Ectodermal cell (in vitro differentiated cells): Measurements from ENCODE around the gene LRMDA.

Source experiments
- H3K27ac ChIP-seq: 2 replicates; pipeline ENCODE4 v1.7.0; 2013; ENCODE audit warnings: mild to moderate bottlenecking, low read depth, low read length; ENCODE audit not compliant: insufficient read depth, poor library complexity, severe bottlenecking
- H3K27me3 ChIP-seq: 2 replicates; pipeline ENCODE4 v1.7.0; 2013; ENCODE audit warnings: mild to moderate bottlenecking, low read length; ENCODE audit not compliant: insufficient read depth, control insufficient read depth, poor library complexity, severe bottlenecking
- H3K36me3 ChIP-seq: one replicate; pipeline ENCODE4 v1.7.0; 2013; ENCODE audit warnings: low read length; ENCODE audit not compliant: control insufficient read depth, insufficient read depth
- H3K4me1 ChIP-seq: one replicate; pipeline ENCODE4 v1.7.0; 2013; ENCODE audit warnings: low read length; ENCODE audit not compliant: control insufficient read depth, insufficient read depth
- H3K4me3 ChIP-seq: 2 replicates; pipeline ENCODE4 v1.7.0; 2013; ENCODE audit warnings: low read depth, low read length, control low read depth; ENCODE audit not compliant: insufficient read depth
- H3K9me3 ChIP-seq: 2 replicates; pipeline ENCODE4 v1.7.0; 2013; ENCODE audit warnings: mild to moderate bottlenecking, low read length, moderate library complexity; ENCODE audit not compliant: control insufficient read depth
- WGBS, 2 experiments: methylation state at CpG; one replicate each; pipeline ENCODE4 v1.1.7; 2013; ENCODE audit warnings: missing lambda C conversion rate in 2 of 2; 5-methylcytosine and 5-hydroxymethylcytosine counted together

LRMDA gene

GRCh38 chr10:76338187-76338586 is 906.8 kb downstream of the LRMDA start:
- H3K36me3 ChIP-seq, result no peaks in the 10 kb centered on the region

GRCh38 chr10:76341740-76342139 is 910.3 kb downstream of the LRMDA start:
- Histone ChIP-seq H3K27ac (no peak overlapping the region), H3K27me3 (no peaks in the 10 kb centered on the region), H3K4me3 (no peak overlapping the region), H3K36me3 (no peaks in the 10 kb centered on the region), H3K4me1 (no peaks in the 10 kb centered on the region), H3K9me3 (no peaks in the 10 kb centered on the region)
- WGBS, 2 experiments, result 89 to 96% methylated on average over 1 of the region's 2 CpGs

More at GRCh38 chr10:76338187-76338586, 906.8 kb downstream of the LRMDA start:
- Histone ChIP-seq H3K27ac (no peak overlapping the region), H3K9me3 (no peaks in the 10 kb centered on the region), H3K27me3 (no peaks in the 10 kb centered on the region), H3K4me3 (no peak overlapping the region), H3K4me1 (peaks cover 9% of the 10 kb centered on the region)
- WGBS, 2 experiments, result 91 to 96% methylated on average over 1 of the region's 2 CpGs

GRCh38 chr10:76342996-76343395 is 911.6 kb downstream of the LRMDA start:
- Histone ChIP-seq H3K4me3 (no peak overlapping the region), H3K9me3 (no peaks in the 10 kb centered on the region), H3K36me3 (no peaks in the 10 kb centered on the region), H3K27me3 (no peaks in the 10 kb centered on the region), H3K4me1 (no peaks in the 10 kb centered on the region), H3K27ac (no peak overlapping the region)

- Histone ChIP-seq H3K27me3 (no peaks in the 10 kb centered on the region), H3K4me3 (no peak overlapping the region), H3K36me3 (no peaks in the 10 kb centered on the region), H3K9me3 (no peaks in the 10 kb centered on the region), H3K4me1 (no peaks in the 10 kb centered on the region), H3K27ac (no peak overlapping the region)
- 97 to 100% methylated on average over 2 of the region's 2 CpGs for WGBS, 2 experiments
These were observed 916.4 kb downstream of the LRMDA start for GRCh38 chr10:76347832-76348231.

- Histone ChIP-seq H3K36me3 (no peaks in the 10 kb centered on the region), H3K9me3 (no peaks in the 10 kb centered on the region), H3K4me1 (no peaks in the 10 kb centered on the region), H3K27ac (no peak overlapping the region), H3K27me3 (no peaks in the 10 kb centered on the region), H3K4me3 (no peak overlapping the region)
- 84 to 92% methylated on average over 3 to 4 of the region's 4 CpGs for WGBS, 2 experiments
These were observed 919.2 kb downstream of the LRMDA start for GRCh38 chr10:76350583-76350982.

- H3K36me3 ChIP-seq, result no peaks in the 10 kb centered on the region
- no peak overlapping the region for H3K4me3 ChIP-seq
- 93 to 100% methylated on average over 4 of the region's 5 CpGs for WGBS, 2 experiments
- H3K4me1 ChIP-seq, result no peaks in the 10 kb centered on the region
- no peaks in the 10 kb centered on the region for H3K27me3 ChIP-seq
- H3K9me3 ChIP-seq, result no peaks in the 10 kb centered on the region
- H3K27ac ChIP-seq, result no peak overlapping the region
These were observed 920.9 kb downstream of the LRMDA start for GRCh38 chr10:76352300-76352699.

GRCh38 chr10:76353237-76353851 is 921.9 kb downstream of the LRMDA start:
- H3K27ac ChIP-seq, result no peak overlapping the region
- no peaks in the 10 kb centered on the region for H3K9me3 ChIP-seq
- H3K4me1 ChIP-seq, result no peaks in the 10 kb centered on the region
- WGBS, 2 experiments, result 96% methylated on average over 6 of the region's 6 CpGs
- H3K27me3 ChIP-seq, result no peaks in the 10 kb centered on the region
- H3K4me3 ChIP-seq, result no peak overlapping the region
- no peaks in the 10 kb centered on the region for H3K36me3 ChIP-seq

- H3K4me3 ChIP-seq, result no peak overlapping the region
- H3K4me1 ChIP-seq, result no peaks in the 10 kb centered on the region
- 100% methylated on average over 1 of the region's 2 CpGs for WGBS, 2 experiments
- no peaks in the 10 kb centered on the region for H3K36me3 ChIP-seq
- no peak overlapping the region for H3K27ac ChIP-seq
- H3K9me3 ChIP-seq, result no peaks in the 10 kb centered on the region
- H3K27me3 ChIP-seq, result no peaks in the 10 kb centered on the region
These were observed 922.9 kb downstream of the LRMDA start for GRCh38 chr10:76354212-76354738.

- Histone ChIP-seq H3K36me3 (no peaks in the 10 kb centered on the region), H3K4me3 (no peak overlapping the region), H3K27me3 (no peaks in the 10 kb centered on the region), H3K9me3 (no peaks in the 10 kb centered on the region), H3K27ac (no peak overlapping the region), H3K4me1 (no peaks in the 10 kb centered on the region)
- 85 to 90% methylated on average over 4 of the region's 4 CpGs for WGBS, 2 experiments
These were observed 923.5 kb downstream of the LRMDA start for GRCh38 chr10:76354921-76355320.

GRCh38 chr10:76356557-76356956 is 925.1 kb downstream of the LRMDA start:
- 92 to 100% methylated on average over 3 of the region's 4 CpGs for WGBS, 2 experiments
- H3K36me3 ChIP-seq, result no peaks in the 10 kb centered on the region
- no peaks in the 10 kb centered on the region for H3K27me3 ChIP-seq
- H3K4me3 ChIP-seq, result no peak overlapping the region
- no peaks in the 10 kb centered on the region for H3K4me1 ChIP-seq
- no peak overlapping the region for H3K27ac ChIP-seq
- no peaks in the 10 kb centered on the region for H3K9me3 ChIP-seq
